Kidney epithelial cell (primary cell): Measurements from ENCODE around the gene STRADB. TPM values are rescaled to one million over a fixed set of nuclear protein-coding genes. Genes with fewer than 3 reads are reported as not detected.

Experiments used
- DNase-seq: peaks from one replicate; pipeline ENCODE4 v3.0.0-alpha.2; 2010; ENCODE audit warnings: low read depth
- H3K27me3 ChIP-seq: 2 replicates; pipeline ENCODE4 v1.6.0; 2011; ENCODE audit warnings: low read length; ENCODE audit not compliant: control insufficient read depth, insufficient read depth
- H3K36me3 ChIP-seq: 2 replicates; pipeline ENCODE4 v1.5.1; 2011; ENCODE audit warnings: low read length; ENCODE audit not compliant: control insufficient read depth, insufficient read depth
- H3K4me3 ChIP-seq: 2 replicates; pipeline ENCODE4 v1.5.1; 2011; ENCODE audit warnings: low read depth, mild to moderate bottlenecking, control low read depth, low read length
- CTCF ChIP-seq: IDR thresholded peaks from 2 replicates; pipeline ENCODE4 v1.5.1; 2011; ENCODE audit warnings: mild to moderate bottlenecking, moderate library complexity, low read length, control low read depth, inconsistent platforms; ENCODE audit not compliant: insufficient read depth, poor library complexity, severe bottlenecking
- total RNA-seq: library from RNA; depleted of rRNA; stranded (reverse); fragments of >200 nt; gene quantifications from 2 replicates; pipeline ENCODE4 v1.2.3, GENCODE V29; 2015

The STRADB gene
- total RNA-seq, 1 donor from 2014 or later, result 38.3 TPM

DNA sequence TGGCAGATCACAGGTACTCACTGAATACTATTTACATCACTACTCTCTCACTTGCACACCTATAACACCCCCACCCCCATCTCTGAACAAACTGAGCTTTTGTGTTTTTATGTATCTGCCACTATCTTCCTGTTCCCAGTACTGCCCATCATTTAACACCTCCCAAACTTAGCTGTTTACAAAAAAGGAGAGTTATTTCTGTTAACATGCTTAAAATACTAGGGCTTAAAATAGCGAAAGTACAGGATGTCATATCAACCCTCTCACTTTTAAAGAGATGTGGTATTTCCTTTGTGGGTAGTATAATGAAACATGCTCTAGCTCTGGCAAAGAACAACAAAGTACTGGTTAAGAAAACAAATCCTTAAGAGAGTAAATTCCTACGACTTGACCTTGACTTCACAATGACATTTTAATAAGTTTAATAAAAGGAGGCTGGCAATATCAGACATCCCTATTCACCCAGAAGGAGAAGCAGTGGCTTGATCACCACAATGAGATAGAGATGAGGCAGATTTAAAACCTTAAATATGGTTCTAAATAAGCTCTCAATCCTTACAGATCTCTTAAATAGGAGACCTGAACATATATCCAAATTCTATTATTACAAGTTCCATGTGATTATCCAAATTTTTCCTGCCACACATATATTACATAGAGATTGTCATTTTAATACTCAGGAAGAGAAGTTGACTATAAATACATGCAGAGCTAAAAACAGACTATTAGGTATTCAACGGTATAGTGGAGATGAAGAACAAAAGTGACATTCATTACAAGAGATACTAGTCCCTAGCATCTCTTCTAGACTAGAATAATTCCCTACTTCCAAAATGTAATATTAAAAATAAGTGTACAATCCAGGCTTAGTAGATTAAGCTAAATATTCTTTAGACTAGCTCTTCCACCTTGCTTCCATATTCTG, 37.2 kb upstream of the STRADB start:
- no peaks in the 10 kb centered on the region for H3K36me3 ChIP-seq
- no peak for DNase-seq
- TF ChIP-seq CTCF, result no peak

DNA sequence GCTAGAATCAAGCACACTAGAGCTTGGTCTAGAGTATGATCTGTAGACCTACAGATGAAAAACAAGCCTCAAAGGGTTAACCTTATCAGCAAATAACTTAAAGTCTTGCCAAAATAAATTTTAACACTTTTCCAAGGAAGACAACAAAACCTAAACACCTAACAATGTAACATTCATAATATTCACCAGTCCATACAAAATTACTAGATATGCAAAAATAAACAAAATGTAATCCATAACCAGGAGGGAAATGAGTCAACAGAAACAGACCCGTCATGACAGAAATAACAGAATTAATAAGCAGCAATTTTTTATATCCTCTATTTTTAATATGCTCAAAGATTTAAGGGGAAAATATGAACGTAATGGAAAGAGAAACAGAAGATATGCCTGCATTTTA, 36.4 kb upstream of the STRADB start:
- no peaks in the 10 kb centered on the region for H3K27me3 ChIP-seq
- TF ChIP-seq CTCF, result no peak
- no peaks in the 10 kb centered on the region for H3K36me3 ChIP-seq
- H3K4me3 ChIP-seq, result no peak overlapping the region
- DNase-seq, result no peak

More for the DNA sequence above, 37.2 kb upstream of the STRADB start:
- H3K27me3 ChIP-seq, result no peaks in the 10 kb centered on the region
- H3K4me3 ChIP-seq, result no peak overlapping the region

- Histone ChIP-seq H3K4me3 (no peak overlapping the region), H3K27me3 (no peaks in the 10 kb centered on the region), H3K36me3 (no peaks in the 10 kb centered on the region)
- DNase-seq, result no peak
- TF ChIP-seq CTCF, result no peak
These were observed 32.4 kb upstream of the STRADB start for GRCh38 chr2:201419057-201419635.

DNA sequence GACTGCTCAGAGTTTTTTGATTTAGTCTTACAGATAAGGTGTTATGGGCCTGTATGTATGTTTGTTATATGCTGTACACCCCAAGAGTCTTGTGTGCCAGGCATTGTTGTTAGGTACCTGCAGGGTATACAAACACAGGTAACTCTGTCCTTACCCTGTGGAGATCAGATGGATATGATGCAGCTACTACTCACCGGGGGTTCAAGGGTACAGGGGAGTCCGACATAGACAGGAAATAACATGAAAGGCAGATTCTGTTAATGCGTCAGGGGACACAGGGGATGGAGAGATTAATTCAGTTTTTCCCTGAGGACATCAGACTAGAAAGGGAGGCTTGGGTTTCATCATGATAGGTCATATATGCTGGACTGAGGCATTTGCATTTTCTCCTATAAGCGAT, 31.6 kb upstream of the STRADB start:
- H3K36me3 ChIP-seq, result no peaks in the 10 kb centered on the region
- DNase-seq, result no peak
- no peak for TF ChIP-seq CTCF
- no peaks in the 10 kb centered on the region for H3K27me3 ChIP-seq
- no peak overlapping the region for H3K4me3 ChIP-seq

GRCh38 chr2:201420442-201421113, 31.0 kb upstream of the STRADB start:
- H3K36me3 ChIP-seq, result no peaks in the 10 kb centered on the region
- no peak overlapping the region for H3K4me3 ChIP-seq
- no peak for DNase-seq
- H3K27me3 ChIP-seq, result no peaks in the 10 kb centered on the region
- no peak for TF ChIP-seq CTCF
